HepG2 (cell line): Measurements from ENCODE around the gene TK1. TPM values are rescaled to one million over a fixed set of nuclear protein-coding genes. Genes with fewer than 3 reads are reported as not detected.

Source experiments
- ARNTL ChIP-seq: sonication (generic); formaldehyde crosslinking; IDR thresholded peaks from 2 replicates; pipeline ENCODE4 v1.4.0; 2020; ENCODE audit warnings: mild to moderate bottlenecking, missing genetic modification reagents
- BORCS8-MEF2B ChIP-seq: sonication (generic); formaldehyde crosslinking; IDR thresholded peaks from 2 replicates; pipeline ENCODE4 v1.8.0; 2022; ENCODE audit warnings: mild to moderate bottlenecking, missing genetic modification reagents
- CEBPB ChIP-seq: IDR thresholded peaks from 2 replicates; pipeline ENCODE4 v1.6.1; 2011; ENCODE audit warnings: low read depth, low read length, improper control_type of control experiment, borderline replicate concordance
- GPN1 ChIP-seq: sonication (generic); formaldehyde crosslinking; IDR thresholded peaks from 2 replicates; pipeline ENCODE4 v1.5.1; 2020; ENCODE audit warnings: missing genetic modification reagents, borderline replicate concordance
- HOXA9 ChIP-seq: sonication (generic); formaldehyde crosslinking; IDR thresholded peaks from 2 replicates; pipeline ENCODE4 v1.8.1; 2022; ENCODE audit warnings: missing genetic modification reagents, mild to moderate bottlenecking, moderate library complexity, borderline replicate concordance
- IRX3 ChIP-seq: sonication (generic); formaldehyde crosslinking; IDR thresholded peaks from 2 replicates; pipeline ENCODE4 v1.8.1; 2023; ENCODE audit warnings: mild to moderate bottlenecking, low read depth, missing genetic modification reagents, borderline replicate concordance
- KLF6 ChIP-seq: IDR thresholded peaks from 2 replicates; pipeline ENCODE4 v1.8.0; 2016; ENCODE audit warnings: missing biosample characterization, missing genetic modification reagents
- LCORL ChIP-seq, 2 experiments: fragments of 450-650 bp in 1 of 2; sonication (generic) in 1 of 2; formaldehyde crosslinking in 1 of 2; IDR thresholded peaks; 2 replicates each; pipeline versions ENCODE4 v1.5.0 to v1.6.1; 2017 to 2020; ENCODE audit warnings: antibody characterized with exemption in 1 of 2, missing genetic modification reagents in 1 of 2
- NFYB ChIP-seq: sonication (generic); formaldehyde crosslinking; IDR thresholded peaks from 2 replicates; pipeline ENCODE4 v1.4.0; 2020; ENCODE audit warnings: missing genetic modification reagents
- REPIN1 ChIP-seq: sonication (generic); formaldehyde crosslinking; IDR thresholded peaks from 2 replicates; pipeline ENCODE4 v1.8.0; 2022; ENCODE audit warnings: missing genetic modification reagents, low read depth, mild to moderate bottlenecking, borderline replicate concordance
- REXO4 ChIP-seq: sonication (generic); formaldehyde crosslinking; IDR thresholded peaks from 2 replicates; pipeline ENCODE4 v1.8.0; 2022; ENCODE audit warnings: missing genetic modification reagents, mild to moderate bottlenecking, borderline replicate concordance
- RFXAP ChIP-seq: sonication (generic); formaldehyde crosslinking; IDR thresholded peaks from 2 replicates; pipeline ENCODE4 v1.4.0; 2020; ENCODE audit warnings: missing genetic modification reagents, borderline replicate concordance
- SRSF9 ChIP-seq: fragments of 200-400 bp; formaldehyde crosslinking; IDR thresholded peaks from 2 replicates; pipeline ENCODE4 v1.6.1; 2018; ENCODE audit warnings: borderline replicate concordance, mild to moderate bottlenecking, low read depth, low read length; ENCODE audit not compliant: insufficient read depth, poor library complexity, severe bottlenecking
- TOE1 ChIP-seq: sonication (generic); formaldehyde crosslinking; IDR thresholded peaks from 2 replicates; pipeline ENCODE4 v1.4.0; 2020; ENCODE audit warnings: mild to moderate bottlenecking, missing genetic modification reagents
- ZMYM4 ChIP-seq: sonication (generic); formaldehyde crosslinking; IDR thresholded peaks from 2 replicates; pipeline ENCODE4 v1.8.1; 2023; ENCODE audit warnings: mild to moderate bottlenecking, missing genetic modification reagents
- ZNF136 ChIP-seq: sonication (generic); formaldehyde crosslinking; IDR thresholded peaks from 2 replicates; pipeline ENCODE4 v1.8.1; 2022; ENCODE audit warnings: low read depth, mild to moderate bottlenecking, moderate library complexity, missing genetic modification reagents
- ZNF282 ChIP-seq: fragments of 450-650 bp; IDR thresholded peaks from 2 replicates; pipeline ENCODE4 v1.6.1; 2018; ENCODE audit not compliant: partially characterized antibody
- ZNF570 ChIP-seq: sonication (generic); formaldehyde crosslinking; IDR thresholded peaks from 2 replicates; pipeline ENCODE4 v1.4.0; 2020; ENCODE audit warnings: mild to moderate bottlenecking, missing genetic modification reagents, borderline replicate concordance
- ZNF780A ChIP-seq: sonication (generic); formaldehyde crosslinking; IDR thresholded peaks from 2 replicates; pipeline ENCODE4 v1.8.0; 2022; ENCODE audit warnings: mild to moderate bottlenecking, missing genetic modification reagents, moderate library complexity
- ZNF83 ChIP-seq: sonication (generic); formaldehyde crosslinking; IDR thresholded peaks from 2 replicates; pipeline ENCODE4 v1.4.0; 2020; ENCODE audit warnings: missing genetic modification reagents, mild to moderate bottlenecking, borderline replicate concordance
- polyA plus RNA-seq, 8 experiments: library from polyadenylated mRNA; depleted of rRNA in 3 of 8; stranded (reverse) in 7 of 8; unstranded in 1 of 8; fragments of >200 nt; fragmentation: Illumina TruSeq in 4 of 8; extraction: Trizol in 4 of 8; gene quantifications; 2 replicates each; pipeline versions ENCODE4 v1.2.1 to v1.2.3, GENCODE V29; 2011 to 2016; ENCODE audit warnings: low read depth in 4 of 8, missing spikeins in 1 of 8, mixed read lengths in 1 of 8; ENCODE audit not compliant: insufficient read depth in 1 of 8
- total RNA-seq, 5 experiments: library from RNA; depleted of rRNA; stranded (reverse); fragments of >200 nt; fragmentation: Illumina TruSeq; extraction: Trizol; gene quantifications; 2 replicates each; pipeline ENCODE4 v1.2.3, GENCODE V29; 2016; ENCODE audit warnings: low read depth in 1 of 5
- TF ChIP-seq, protein P1 (sequence below), 2 experiments: sonication (generic) in 1 of 2; formaldehyde crosslinking in 1 of 2; IDR thresholded peaks; 2 replicates each; pipeline versions ENCODE4 v1.5.1 to v1.6.1; 2011 to 2020; ENCODE audit warnings: borderline replicate concordance in 1 of 2, low read depth in 1 of 2, low read length in 1 of 2, mild to moderate bottlenecking in 1 of 2, missing genetic modification reagents in 1 of 2, moderate library complexity in 1 of 2
- TF ChIP-seq, protein P2 (sequence below): IDR thresholded peaks from 2 replicates; pipeline ENCODE4 v1.6.1; 2016
- TF ChIP-seq, protein P3 (sequence below): sonication (generic); formaldehyde crosslinking; IDR thresholded peaks from 2 replicates; pipeline ENCODE4 v1.4.0; 2020; ENCODE audit warnings: missing genetic modification reagents, low read depth, mild to moderate bottlenecking, borderline replicate concordance
- TF ChIP-seq, protein P4 (sequence below): IDR thresholded peaks from 2 replicates; pipeline ENCODE4 v1.6.1; 2016; ENCODE audit warnings: low read depth, control low read depth

Gene TK1
- total and polyA plus RNA-seq, 2 of the 13 experiments (the other 11 are each of a cell fraction or from before 2014, with no cell fraction given) = 45.0 to 96.0 TPM

DNA sequence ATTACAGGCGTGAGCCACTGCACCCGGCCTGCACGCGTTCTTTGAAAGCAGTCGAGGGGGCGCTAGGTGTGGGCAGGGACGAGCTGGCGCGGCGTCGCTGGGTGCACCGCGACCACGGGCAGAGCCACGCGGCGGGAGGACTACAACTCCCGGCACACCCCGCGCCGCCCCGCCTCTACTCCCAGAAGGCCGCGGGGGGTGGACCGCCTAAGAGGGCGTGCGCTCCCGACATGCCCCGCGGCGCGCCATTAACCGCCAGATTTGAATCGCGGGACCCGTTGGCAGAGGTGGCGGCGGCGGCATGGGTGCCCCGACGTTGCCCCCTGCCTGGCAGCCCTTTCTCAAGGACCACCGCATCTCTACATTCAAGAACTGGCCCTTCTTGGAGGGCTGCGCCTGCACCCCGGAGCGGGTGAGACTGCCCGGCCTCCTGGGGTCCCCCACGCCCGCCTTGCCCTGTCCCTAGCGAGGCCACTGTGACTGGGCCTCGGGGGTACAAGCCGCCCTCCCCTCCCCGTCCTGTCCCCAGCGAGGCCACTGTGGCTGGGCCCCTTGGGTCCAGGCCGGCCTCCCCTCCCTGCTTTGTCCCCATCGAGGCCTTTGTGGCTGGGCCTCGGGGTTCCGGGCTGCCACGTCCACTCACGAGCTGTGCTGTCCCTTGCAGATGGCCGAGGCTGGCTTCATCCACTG is 27.3 kb upstream of the TK1 start, which contains the start of gene BIRC5 (continued):
- TF ChIP-seq, protein P1, sequence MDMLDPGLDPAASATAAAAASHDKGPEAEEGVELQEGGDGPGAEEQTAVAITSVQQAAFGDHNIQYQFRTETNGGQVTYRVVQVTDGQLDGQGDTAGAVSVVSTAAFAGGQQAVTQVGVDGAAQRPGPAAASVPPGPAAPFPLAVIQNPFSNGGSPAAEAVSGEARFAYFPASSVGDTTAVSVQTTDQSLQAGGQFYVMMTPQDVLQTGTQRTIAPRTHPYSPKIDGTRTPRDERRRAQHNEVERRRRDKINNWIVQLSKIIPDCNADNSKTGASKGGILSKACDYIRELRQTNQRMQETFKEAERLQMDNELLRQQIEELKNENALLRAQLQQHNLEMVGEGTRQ (IDR thresholded peaks at IDR 0.05; ENCODE audit: low read depth, low read length) = no peak
- TF ChIP-seq, protein P1 (CRISPR knock-in tag; IDR thresholded peaks at IDR 0.05; ENCODE audit: borderline replicate concordance) = peak; percentile 47; the same call in 1 of the 2 replicates
- no peak; the same call in 1 of the 2 replicates for TF ChIP-seq ARNTL (CRISPR knock-in tag)
- no peak for TF ChIP-seq TOE1 (CRISPR knock-in tag)
- TF ChIP-seq, protein P2, sequence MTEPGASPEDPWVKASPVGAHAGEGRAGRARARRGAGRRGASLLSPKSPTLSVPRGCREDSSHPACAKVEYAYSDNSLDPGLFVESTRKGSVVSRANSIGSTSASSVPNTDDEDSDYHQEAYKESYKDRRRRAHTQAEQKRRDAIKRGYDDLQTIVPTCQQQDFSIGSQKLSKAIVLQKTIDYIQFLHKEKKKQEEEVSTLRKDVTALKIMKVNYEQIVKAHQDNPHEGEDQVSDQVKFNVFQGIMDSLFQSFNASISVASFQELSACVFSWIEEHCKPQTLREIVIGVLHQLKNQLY (CRISPR knock-in tag) = peak; percentile 48
- peak; percentile 76 for TF ChIP-seq ZMYM4 (CRISPR knock-in tag)
- TF ChIP-seq, protein P3, sequence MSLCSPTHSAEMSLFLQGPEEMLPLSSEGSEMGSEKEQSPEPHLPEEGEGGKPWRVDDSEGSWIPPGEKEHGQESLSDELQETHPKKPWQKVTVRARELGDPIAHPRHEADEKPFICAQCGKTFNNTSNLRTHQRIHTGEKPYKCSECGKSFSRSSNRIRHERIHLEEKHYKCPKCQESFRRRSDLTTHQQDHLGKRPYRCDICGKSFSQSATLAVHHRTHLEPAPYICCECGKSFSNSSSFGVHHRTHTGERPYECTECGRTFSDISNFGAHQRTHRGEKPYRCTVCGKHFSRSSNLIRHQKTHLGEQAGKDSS (CRISPR knock-in tag) = no peak; the same call in 1 of the 2 replicates
- TF ChIP-seq ZNF780A = peak; percentile 85; the same call in 1 of the 2 replicates
- peak; percentile 78; the same call in 1 of the 2 replicates for TF ChIP-seq REXO4 (CRISPR knock-in tag)
- TF ChIP-seq GPN1 = no peak
- no peak for TF ChIP-seq CEBPB
- TF ChIP-seq, protein P4, sequence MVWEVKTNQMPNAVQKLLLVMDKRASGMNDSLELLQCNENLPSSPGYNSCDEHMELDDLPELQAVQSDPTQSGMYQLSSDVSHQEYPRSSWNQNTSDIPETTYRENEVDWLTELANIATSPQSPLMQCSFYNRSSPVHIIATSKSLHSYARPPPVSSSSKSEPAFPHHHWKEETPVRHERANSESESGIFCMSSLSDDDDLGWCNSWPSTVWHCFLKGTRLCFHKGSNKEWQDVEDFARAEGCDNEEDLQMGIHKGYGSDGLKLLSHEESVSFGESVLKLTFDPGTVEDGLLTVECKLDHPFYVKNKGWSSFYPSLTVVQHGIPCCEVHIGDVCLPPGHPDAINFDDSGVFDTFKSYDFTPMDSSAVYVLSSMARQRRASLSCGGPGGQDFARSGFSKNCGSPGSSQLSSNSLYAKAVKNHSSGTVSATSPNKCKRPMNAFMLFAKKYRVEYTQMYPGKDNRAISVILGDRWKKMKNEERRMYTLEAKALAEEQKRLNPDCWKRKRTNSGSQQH (CRISPR knock-in tag) = peak; percentile 99
- TF ChIP-seq KLF6 (CRISPR knock-in tag) = no peak
- TF ChIP-seq ZNF282 = no peak
- TF ChIP-seq SRSF9 = no peak
- TF ChIP-seq ZNF83 = peak; percentile 7; the same call in 1 of the 2 replicates
- TF ChIP-seq ZNF136 (CRISPR knock-in tag) = no peak
- TF ChIP-seq RFXAP (CRISPR knock-in tag) = peak; percentile 65; the same call in 1 of the 2 replicates
- peak; percentile 82 for TF ChIP-seq REPIN1 (CRISPR knock-in tag)
- TF ChIP-seq LCORL (IDR thresholded peaks at IDR 0.05) = no peak
- TF ChIP-seq LCORL (CRISPR knock-in tag; IDR thresholded peaks at IDR 0.05) = no peak
- peak; percentile 91; the same call in 1 of the 2 replicates for TF ChIP-seq IRX3 (CRISPR knock-in tag)
- peak; percentile 94; the same call in 1 of the 2 replicates for TF ChIP-seq BORCS8-MEF2B (CRISPR knock-in tag)
- peak; percentile 97 for TF ChIP-seq HOXA9 (CRISPR knock-in tag)
- TF ChIP-seq NFYB (CRISPR knock-in tag) = peak; percentile 54; the same call in 1 of the 2 replicates
- TF ChIP-seq ZNF570 (CRISPR knock-in tag) = peak; percentile 47; the same call in 1 of the 2 replicates
